Measurements from ENCODE around the gene OXGR1. TPM values are rescaled to one million over a fixed set of nuclear protein-coding genes. Genes with fewer than 3 reads are reported as not detected.

Gene OXGR1
- total RNA-seq, 4 donors from 2014 or later, result 0.17 to 5.5 (median 1.2) TPM

DNA sequence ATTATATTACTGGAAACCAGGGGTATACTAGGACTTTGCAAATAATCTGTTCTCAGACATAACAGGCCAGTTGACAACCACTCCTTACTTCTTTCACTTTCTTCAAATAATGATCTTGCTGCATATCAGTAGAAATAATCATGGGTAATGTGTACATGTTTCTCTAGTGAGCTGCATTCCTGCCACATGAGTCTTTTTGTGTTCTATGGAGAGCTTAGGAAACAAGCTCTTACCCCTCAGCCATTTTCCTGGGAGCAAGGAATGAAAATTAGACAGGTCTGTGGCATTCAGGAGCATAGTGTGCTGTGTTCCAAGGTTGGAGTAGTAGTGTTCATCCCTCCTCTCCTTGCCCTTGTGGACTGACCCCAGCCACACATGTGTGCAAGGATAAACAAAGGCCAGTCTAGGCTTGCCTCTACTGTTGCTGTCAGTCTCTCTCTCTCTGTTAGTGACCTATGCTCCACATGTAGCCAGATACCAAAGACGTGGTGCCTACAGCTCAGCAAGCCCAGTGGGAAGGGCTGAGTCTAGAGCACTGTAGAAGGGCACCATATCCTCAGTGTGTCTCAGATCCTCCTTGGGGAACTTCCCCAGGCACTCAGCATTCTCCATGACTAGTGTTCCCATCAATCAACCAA lies 11.5 kb upstream of the OXGR1 start:
- WGBS, result 62% methylated on average over 1 of the region's 1 CpG
- Histone ChIP-seq H3K27me3 (no peaks in the 10 kb centered on the region), H3K9me3 (no peaks in the 10 kb centered on the region), H3K36me3 (no peaks in the 10 kb centered on the region), H3K4me3 (no peak overlapping the region), H3K4me1 (no peaks in the 10 kb centered on the region), H3K27ac (replicated peaks in 1 of 4) (no peak overlapping the region)
- DNase-seq (ENCODE audit: extremely low spot score), result no peak
- intact Hi-C loops (cut with DNase I), result no loop called here
- TF ChIP-seq POLR2A (IDR thresholded peaks at IDR 0.05; ENCODE audit: low read depth) (no peak), EP300 (IDR thresholded peaks at IDR 0.05) (no peak), POLR2AphosphoS5 (IDR thresholded peaks at IDR 0.05) (no peak)
- TF ChIP-seq, protein P1, sequence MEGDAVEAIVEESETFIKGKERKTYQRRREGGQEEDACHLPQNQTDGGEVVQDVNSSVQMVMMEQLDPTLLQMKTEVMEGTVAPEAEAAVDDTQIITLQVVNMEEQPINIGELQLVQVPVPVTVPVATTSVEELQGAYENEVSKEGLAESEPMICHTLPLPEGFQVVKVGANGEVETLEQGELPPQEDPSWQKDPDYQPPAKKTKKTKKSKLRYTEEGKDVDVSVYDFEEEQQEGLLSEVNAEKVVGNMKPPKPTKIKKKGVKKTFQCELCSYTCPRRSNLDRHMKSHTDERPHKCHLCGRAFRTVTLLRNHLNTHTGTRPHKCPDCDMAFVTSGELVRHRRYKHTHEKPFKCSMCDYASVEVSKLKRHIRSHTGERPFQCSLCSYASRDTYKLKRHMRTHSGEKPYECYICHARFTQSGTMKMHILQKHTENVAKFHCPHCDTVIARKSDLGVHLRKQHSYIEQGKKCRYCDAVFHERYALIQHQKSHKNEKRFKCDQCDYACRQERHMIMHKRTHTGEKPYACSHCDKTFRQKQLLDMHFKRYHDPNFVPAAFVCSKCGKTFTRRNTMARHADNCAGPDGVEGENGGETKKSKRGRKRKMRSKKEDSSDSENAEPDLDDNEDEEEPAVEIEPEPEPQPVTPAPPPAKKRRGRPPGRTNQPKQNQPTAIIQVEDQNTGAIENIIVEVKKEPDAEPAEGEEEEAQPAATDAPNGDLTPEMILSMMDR (IDR thresholded peaks at IDR 0.05), result no peak

DNA sequence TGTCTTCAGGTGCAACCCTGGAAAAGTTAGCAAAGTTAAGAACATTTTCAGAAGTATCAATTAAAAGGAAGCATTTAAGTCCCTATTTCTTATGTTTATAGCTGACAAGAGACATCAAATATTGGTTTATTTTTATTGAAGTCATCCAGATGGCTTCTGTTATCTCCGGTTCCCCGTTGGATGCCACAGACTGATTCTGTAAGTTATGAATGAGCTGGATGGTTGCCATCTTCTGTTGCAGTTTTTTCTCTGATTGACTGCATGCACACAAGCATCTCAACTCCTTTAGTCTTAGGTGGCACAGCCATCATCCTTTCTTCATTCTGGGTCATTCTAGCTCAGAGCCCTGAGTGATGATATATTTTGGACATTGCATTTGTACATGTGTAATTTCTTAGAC lies 10.6 kb upstream of the OXGR1 start:
- no peak for DNase-seq (ENCODE audit: extremely low spot score)
- Histone ChIP-seq H3K27ac (replicated peaks in 1 of 4) (no peak overlapping the region), H3K4me3 (no peak overlapping the region), H3K27me3 (no peaks in the 10 kb centered on the region), H3K36me3 (no peaks in the 10 kb centered on the region), H3K4me1 (no peaks in the 10 kb centered on the region), H3K9me3 (no peaks in the 10 kb centered on the region)
- intact Hi-C loops (cut with DNase I), result no loop called here
- TF ChIP-seq POLR2AphosphoS5 (IDR thresholded peaks at IDR 0.05) (no peak), POLR2A (IDR thresholded peaks at IDR 0.05; ENCODE audit: low read depth) (no peak), EP300 (IDR thresholded peaks at IDR 0.05) (no peak)
- TF ChIP-seq, protein P1 (IDR thresholded peaks at IDR 0.05), result no peak
- WGBS, result 33% methylated on average over 2 of the region's 2 CpGs

DNA sequence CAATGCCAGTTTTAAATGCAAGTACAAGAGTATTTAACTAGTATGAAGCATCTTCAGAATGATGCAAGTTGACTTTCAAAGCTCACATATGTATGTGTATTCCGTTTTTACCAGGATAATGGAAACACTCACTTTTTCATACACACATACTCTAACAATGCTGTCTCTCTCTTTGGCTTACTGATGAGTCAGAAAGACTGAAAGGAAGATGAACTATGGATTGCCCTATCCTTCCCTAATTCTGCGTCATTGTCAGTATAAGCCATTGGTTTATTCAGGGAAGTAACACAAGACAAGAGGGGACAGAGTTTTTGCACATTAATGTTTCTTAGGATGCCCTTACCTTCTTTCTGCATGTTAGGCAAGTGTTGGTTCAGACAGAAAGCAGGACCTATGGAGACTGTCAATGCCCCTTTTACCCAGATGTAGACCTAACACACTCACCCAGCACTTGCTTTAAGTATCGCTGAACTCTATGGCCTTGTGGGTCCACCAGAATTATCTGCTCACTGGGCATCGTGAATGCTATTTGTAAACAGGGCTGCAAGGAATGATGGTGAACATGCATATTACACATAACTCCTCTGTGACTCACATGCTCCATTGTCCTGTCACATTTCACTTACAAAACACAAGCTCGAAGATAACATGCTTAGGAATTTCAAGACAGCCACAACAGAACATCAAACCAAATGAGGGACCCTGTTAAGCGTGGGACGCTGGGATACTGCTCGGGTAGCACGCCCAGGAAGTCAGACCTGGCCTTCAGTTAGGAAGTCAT lies 10.0 kb upstream of the OXGR1 start:
- no peaks in the 10 kb centered on the region for H3K36me3 ChIP-seq
- no peak overlapping the region for H3K4me3 ChIP-seq
- H3K27me3 ChIP-seq, result no peaks in the 10 kb centered on the region
- DNase-seq (ENCODE audit: extremely low spot score), result no peak
- H3K27ac ChIP-seq (replicated peaks in 1 of 4), result no peak overlapping the region
- WGBS, result 85% methylated on average over 9 of the region's 9 CpGs
- intact Hi-C loops (cut with DNase I), result no loop called here
- H3K4me1 ChIP-seq, result no peaks in the 10 kb centered on the region
- TF ChIP-seq, protein P1 (IDR thresholded peaks at IDR 0.05), result no peak
- TF ChIP-seq POLR2A (IDR thresholded peaks at IDR 0.05; ENCODE audit: low read depth) (no peak), EP300 (IDR thresholded peaks at IDR 0.05) (no peak), POLR2AphosphoS5 (IDR thresholded peaks at IDR 0.05) (no peak)
- no peaks in the 10 kb centered on the region for H3K9me3 ChIP-seq

DNA sequence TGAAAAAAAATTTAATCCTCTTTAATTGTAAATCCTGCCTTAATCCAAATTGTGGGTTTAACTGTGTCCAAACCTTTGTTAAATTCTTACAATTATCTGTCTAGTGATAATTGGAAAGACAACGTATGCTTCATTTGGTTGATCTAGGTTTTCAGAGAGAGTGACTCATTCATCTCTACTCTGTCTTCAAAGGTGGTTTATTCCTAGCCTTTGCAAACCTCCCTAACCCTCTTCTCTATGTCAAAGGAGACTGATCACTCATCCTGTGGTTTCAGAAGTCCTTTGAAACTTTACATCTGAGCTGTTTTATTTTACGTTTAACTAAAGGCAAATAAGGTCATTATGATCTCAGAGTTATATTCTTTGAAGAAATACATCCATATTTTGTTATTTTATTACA lies 8.8 kb upstream of the OXGR1 start:
- no peak for DNase-seq (ENCODE audit: extremely low spot score)
- TF ChIP-seq, protein P1 (IDR thresholded peaks at IDR 0.05), result no peak
- TF ChIP-seq EP300 (IDR thresholded peaks at IDR 0.05), result no peak
- TF ChIP-seq POLR2AphosphoS5 (IDR thresholded peaks at IDR 0.05), result no peak
- TF ChIP-seq POLR2A (IDR thresholded peaks at IDR 0.05; ENCODE audit: low read depth), result no peak
- H3K9me3 ChIP-seq, result no peaks in the 10 kb centered on the region
- peaks cover 0 to 5% (median 0%) of the 10 kb centered on the region in 4 donors for H3K27me3 ChIP-seq
- no peaks in the 10 kb centered on the region for H3K36me3 ChIP-seq
- H3K27ac ChIP-seq (replicated peaks in 1 of 4), result no peak overlapping the region
- 67% methylated on average over 2 of the region's 2 CpGs for WGBS
- intact Hi-C loops (cut with DNase I), result no loop called here
- no peak overlapping the region for H3K4me3 ChIP-seq
- no peaks in the 10 kb centered on the region for H3K4me1 ChIP-seq

Measured in esophagus muscularis mucosa (tissue), 4 donors.